Measurements from ENCODE around the gene NKX2-3. TPM values are rescaled to one million over a fixed set of nuclear protein-coding genes. Genes with fewer than 3 reads are reported as not detected.

NKX2-3 gene
- not detected for total RNA-seq

DNA sequence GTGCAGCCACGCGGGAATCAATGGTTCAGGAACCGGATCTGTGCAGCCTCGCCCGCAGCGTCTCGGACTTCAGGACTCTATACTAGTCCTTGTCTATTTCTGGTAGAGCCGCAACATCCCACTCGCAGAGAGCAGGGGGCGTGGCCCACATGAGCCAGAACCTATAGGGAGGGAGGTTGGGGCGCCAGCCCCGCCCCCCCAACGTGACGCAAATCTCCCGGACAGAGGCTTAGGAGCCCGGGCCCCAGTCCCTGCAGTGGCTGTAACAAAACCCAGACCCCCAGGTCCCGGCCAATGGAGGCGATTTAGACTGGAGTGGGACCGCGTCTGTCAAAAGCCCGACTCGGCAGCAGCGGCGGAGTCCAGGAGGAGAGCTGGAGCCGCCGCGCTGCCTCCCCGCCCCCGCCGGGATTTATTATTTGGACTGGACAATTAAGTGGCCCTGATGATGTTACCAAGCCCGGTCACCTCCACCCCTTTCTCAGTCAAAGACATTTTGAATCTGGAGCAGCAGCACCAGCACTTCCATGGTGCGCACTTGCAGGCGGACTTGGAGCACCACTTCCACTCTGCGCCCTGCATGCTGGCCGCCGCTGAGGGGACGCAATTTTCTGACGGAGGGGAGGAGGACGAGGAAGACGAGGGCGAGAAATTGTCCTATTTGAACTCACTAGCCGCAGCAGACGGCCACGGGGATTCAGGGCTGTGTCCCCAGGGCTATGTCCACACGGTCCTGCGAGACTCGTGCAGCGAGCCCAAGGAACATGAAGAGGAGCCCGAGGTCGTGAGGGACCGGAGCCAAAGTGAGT lies at the start of gene NKX2-3:
Gene NKX2-3 (plus strand): TSS at position 256 of the 809 bp plus-strand sequence. CDS start 190 bp downstream, at position 446.
- no peak within 1 kb of the TSS for H3K4me3 Mint-ChIP-seq
- H3K36me3 Mint-ChIP-seq, result no peaks in the 10 kb centered on the region
- H3K9me3 Mint-ChIP-seq, result no peaks in the 10 kb centered on the region
- DNase-seq, result peak; percentile 78
- H3K4me1 Mint-ChIP-seq (ENCODE audit: low read depth), result peaks cover 34% of the 10 kb centered on the region
- CTCF ChIA-PET, result interaction anchor here (1.1 to 1.2 kb wide), 2 partner anchors 23 to 97 kb away, joined by 3 to 6 read pairs; no protein-coding TSS in a partner anchor
- no peak within 1 kb of the TSS for H3K27ac Mint-ChIP-seq
- intact Hi-C loops (cut with micrococcal nuclease), result loop anchor here (5.0 kb wide), 1 partner anchor 301 kb away; no protein-coding TSS in a partner anchor
- H3K27me3 Mint-ChIP-seq, result peaks cover 86% of the 10 kb centered on the region
- POLR2A ChIA-PET, result no interaction called here

- ChIA-PET CTCF (interaction anchor here (0.7 to 1.3 kb wide), 2 partner anchors 10 to 128 kb away, joined by 3 to 5 read pairs; no protein-coding TSS in a partner anchor), POLR2A (no interaction called here)
- no peak overlapping the region for H3K4me3 Mint-ChIP-seq
- H3K4me1 Mint-ChIP-seq (ENCODE audit: low read depth), result no peaks in the 10 kb centered on the region
- intact Hi-C loops (cut with micrococcal nuclease), result no loop called here
- DNase-seq, result no peak
- H3K27me3 Mint-ChIP-seq, result peaks cover 25% of the 10 kb centered on the region
- H3K9me3 Mint-ChIP-seq, result no peaks in the 10 kb centered on the region
- H3K27ac Mint-ChIP-seq, result no peak overlapping the region
- H3K36me3 Mint-ChIP-seq, result no peaks in the 10 kb centered on the region
Measured at GRCh38 chr10:99484626-99485581, 47.8 kb upstream of the NKX2-3 start.

GRCh38 chr10:99487125-99487807 lies 45.5 kb upstream of the NKX2-3 start:
- ChIA-PET POLR2A (no interaction called here), CTCF (no interaction called here)
- DNase-seq, result no peak
- no peaks in the 10 kb centered on the region for H3K36me3 Mint-ChIP-seq
- no peak overlapping the region for H3K27ac Mint-ChIP-seq
- peaks cover 30% of the 10 kb centered on the region for H3K27me3 Mint-ChIP-seq
- H3K4me1 Mint-ChIP-seq (ENCODE audit: low read depth), result no peaks in the 10 kb centered on the region
- H3K4me3 Mint-ChIP-seq, result no peak overlapping the region
- H3K9me3 Mint-ChIP-seq, result no peaks in the 10 kb centered on the region
- intact Hi-C loops (cut with micrococcal nuclease), result no loop called here

GRCh38 chr10:99489271-99489670 lies 43.5 kb upstream of the NKX2-3 start:
- H3K27me3 Mint-ChIP-seq, result peaks cover 31% of the 10 kb centered on the region
- CTCF ChIA-PET, result no interaction called here
- POLR2A ChIA-PET, result no interaction called here

DNA sequence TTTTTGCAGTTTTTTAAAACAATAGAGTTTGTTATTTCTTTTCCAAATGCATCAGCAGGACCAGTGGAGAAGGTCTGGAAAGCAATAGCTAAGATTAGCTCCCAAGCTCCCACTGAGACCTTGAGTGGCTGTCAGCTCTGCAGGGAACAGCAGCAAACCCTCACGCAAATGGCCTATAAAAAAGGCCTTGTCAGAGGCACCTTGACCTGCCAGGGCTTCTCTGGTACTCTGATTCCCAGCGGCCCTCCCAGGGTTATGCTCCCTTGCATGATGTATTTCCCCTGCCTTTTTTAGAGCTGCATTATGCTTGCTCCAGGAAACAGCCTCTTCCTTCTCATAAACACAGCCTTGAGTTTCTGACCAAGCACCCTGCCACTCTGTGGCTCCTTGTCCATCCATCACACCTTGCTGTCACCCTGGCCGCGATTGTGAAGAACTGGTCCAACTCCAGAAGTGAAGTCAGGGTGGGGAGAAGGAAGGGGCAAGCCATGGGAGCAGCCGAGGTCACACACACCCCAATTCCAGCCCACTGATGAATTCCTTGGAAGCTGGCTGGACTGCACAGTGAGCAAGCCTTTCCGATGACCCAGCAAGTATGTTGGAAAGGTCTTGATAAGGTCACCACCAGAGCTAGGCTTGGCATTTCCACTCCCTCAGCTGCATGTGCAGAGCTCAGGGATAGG lies 35.3 kb upstream of the NKX2-3 start:
- POLR2A ChIA-PET, result no interaction called here
- intact Hi-C loops (cut with micrococcal nuclease), result no loop called here
- H3K27me3 Mint-ChIP-seq, result peaks cover 16% of the 10 kb centered on the region
- no peak overlapping the region for H3K27ac Mint-ChIP-seq
- no peaks in the 10 kb centered on the region for H3K4me1 Mint-ChIP-seq (ENCODE audit: low read depth)
- CTCF ChIA-PET, result no interaction called here
- no peak overlapping the region for H3K4me3 Mint-ChIP-seq
- H3K36me3 Mint-ChIP-seq, result no peaks in the 10 kb centered on the region
- DNase-seq, result no peak
- peaks cover 10% of the 10 kb centered on the region for H3K9me3 Mint-ChIP-seq

More at GRCh38 chr10:99489271-99489670, 43.5 kb upstream of the NKX2-3 start:
- Mint-ChIP-seq H3K36me3 (no peaks in the 10 kb centered on the region), H3K27ac (no peak overlapping the region), H3K9me3 (no peaks in the 10 kb centered on the region), H3K4me1 (ENCODE audit: low read depth) (no peaks in the 10 kb centered on the region), H3K4me3 (no peak overlapping the region)
- intact Hi-C loops (cut with micrococcal nuclease), result no loop called here
- DNase-seq, result no peak

- no peak for DNase-seq
- POLR2A ChIA-PET, result no interaction called here
- no peak overlapping the region for H3K27ac Mint-ChIP-seq
- CTCF ChIA-PET, result no interaction called here
- no peaks in the 10 kb centered on the region for H3K4me1 Mint-ChIP-seq (ENCODE audit: low read depth)
- no peak overlapping the region for H3K4me3 Mint-ChIP-seq
- peaks cover 35% of the 10 kb centered on the region for H3K27me3 Mint-ChIP-seq
- no peaks in the 10 kb centered on the region for H3K9me3 Mint-ChIP-seq
- intact Hi-C loops (cut with micrococcal nuclease), result no loop called here
- H3K36me3 Mint-ChIP-seq, result no peaks in the 10 kb centered on the region
Measured at GRCh38 chr10:99506416-99506815, 26.3 kb upstream of the NKX2-3 start.

- H3K27ac Mint-ChIP-seq, result no peak overlapping the region
- no peak for DNase-seq
- intact Hi-C loops (cut with micrococcal nuclease), result no loop called here
- H3K9me3 Mint-ChIP-seq, result no peaks in the 10 kb centered on the region
- peaks cover 35% of the 10 kb centered on the region for H3K27me3 Mint-ChIP-seq
- ChIA-PET POLR2A (no interaction called here), CTCF (no interaction called here)
- H3K36me3 Mint-ChIP-seq, result no peaks in the 10 kb centered on the region
- no peaks in the 10 kb centered on the region for H3K4me1 Mint-ChIP-seq (ENCODE audit: low read depth)
- H3K4me3 Mint-ChIP-seq, result no peak overlapping the region
Measured at GRCh38 chr10:99507265-99507664, 25.5 kb upstream of the NKX2-3 start.

DNA sequence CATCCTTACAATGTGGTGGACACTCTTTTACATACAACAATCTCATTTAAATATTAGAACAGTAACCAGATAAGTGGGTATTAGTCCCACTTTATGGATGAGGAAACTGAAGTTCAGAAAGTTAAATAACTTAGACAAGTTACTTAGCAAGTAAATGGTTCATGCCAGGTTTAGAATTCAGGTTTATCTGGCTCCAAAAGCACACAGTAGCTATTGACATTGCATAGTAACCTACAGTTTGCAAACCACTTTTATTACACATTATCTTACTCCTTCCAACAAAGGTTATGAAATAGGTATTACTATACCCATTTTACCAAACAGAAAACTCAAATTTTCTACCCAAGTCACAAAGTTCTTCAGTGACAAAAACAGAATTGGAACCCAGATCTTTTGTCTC lies 19.7 kb upstream of the NKX2-3 start:
- no peak overlapping the region for H3K27ac Mint-ChIP-seq
- H3K36me3 Mint-ChIP-seq, result no peaks in the 10 kb centered on the region
- H3K4me3 Mint-ChIP-seq, result no peak overlapping the region
- no peaks in the 10 kb centered on the region for H3K9me3 Mint-ChIP-seq
- ChIA-PET POLR2A (no interaction called here), CTCF (interaction anchor here (0.5 kb wide), 1 partner anchor 22 kb away, joined by 3 read pairs; no protein-coding TSS in a partner anchor)
- intact Hi-C loops (cut with micrococcal nuclease), result no loop called here
- no peaks in the 10 kb centered on the region for H3K4me1 Mint-ChIP-seq (ENCODE audit: low read depth)
- no peak for DNase-seq
- H3K27me3 Mint-ChIP-seq, result peaks cover 38% of the 10 kb centered on the region

GRCh38 chr10:99519690-99520039 lies 13.1 kb upstream of the NKX2-3 start:
- Mint-ChIP-seq H3K27me3 (peaks cover 58% of the 10 kb centered on the region), H3K4me3 (no peak overlapping the region), H3K4me1 (ENCODE audit: low read depth) (no peaks in the 10 kb centered on the region), H3K36me3 (no peaks in the 10 kb centered on the region), H3K9me3 (no peaks in the 10 kb centered on the region), H3K27ac (no peak overlapping the region)
- ChIA-PET POLR2A (no interaction called here), CTCF (no interaction called here)
- intact Hi-C loops (cut with micrococcal nuclease), result no loop called here
- no peak for DNase-seq

GRCh38 chr10:99520040-99520846 lies 12.5 kb upstream of the NKX2-3 start:
- H3K4me3 Mint-ChIP-seq, result no peak overlapping the region
- intact Hi-C loops (cut with micrococcal nuclease), result no loop called here
- H3K9me3 Mint-ChIP-seq, result no peaks in the 10 kb centered on the region
- no peak overlapping the region for H3K27ac Mint-ChIP-seq
- ChIA-PET CTCF (no interaction called here), POLR2A (no interaction called here)
- DNase-seq, result no peak
- no peaks in the 10 kb centered on the region for H3K4me1 Mint-ChIP-seq (ENCODE audit: low read depth)
- peaks cover 64% of the 10 kb centered on the region for H3K27me3 Mint-ChIP-seq
- no peaks in the 10 kb centered on the region for H3K36me3 Mint-ChIP-seq

All from activated CD4-positive, alpha-beta memory T cell treated with anti-CD3 and anti-CD28 coated beads for 36 hours (primary cell).